ENCODE data around the gene GALP.
"Not testable (repeated sequence)": the region's sequence is repeated elsewhere in the genome, so short reads cannot be mapped to it uniquely, and the experiment has no call there.

Gene GALP

DNA sequence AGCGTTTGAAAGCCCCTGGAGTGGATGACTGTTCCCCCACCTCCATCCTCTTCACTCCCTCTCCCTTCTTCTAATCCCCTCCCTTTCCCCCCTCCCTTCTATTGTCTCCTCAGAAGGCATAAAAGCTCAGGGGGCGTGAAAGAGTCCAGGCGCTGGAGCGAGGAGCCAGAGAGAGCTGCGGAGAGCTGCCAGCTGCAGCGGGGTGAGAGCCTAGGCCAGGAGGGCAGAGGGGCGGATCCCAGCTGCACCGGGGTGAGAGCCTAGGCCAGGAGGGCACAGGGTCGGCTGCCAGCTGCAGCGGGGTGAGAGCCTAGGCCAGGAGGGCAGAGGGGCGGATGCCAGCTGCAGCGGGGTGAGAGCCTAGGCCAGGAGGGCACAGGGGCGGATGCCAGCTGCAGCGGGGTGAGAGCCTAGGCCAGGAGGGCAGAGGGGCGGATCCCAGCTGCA is at the start of gene GALP:
TSS of gene GALP (plus strand) at position 148 of the 447 bp plus-strand sequence. CDS start 1,101 bp downstream, outside the sequence.
- DNase-seq: not testable (repeated sequence)

DNA sequence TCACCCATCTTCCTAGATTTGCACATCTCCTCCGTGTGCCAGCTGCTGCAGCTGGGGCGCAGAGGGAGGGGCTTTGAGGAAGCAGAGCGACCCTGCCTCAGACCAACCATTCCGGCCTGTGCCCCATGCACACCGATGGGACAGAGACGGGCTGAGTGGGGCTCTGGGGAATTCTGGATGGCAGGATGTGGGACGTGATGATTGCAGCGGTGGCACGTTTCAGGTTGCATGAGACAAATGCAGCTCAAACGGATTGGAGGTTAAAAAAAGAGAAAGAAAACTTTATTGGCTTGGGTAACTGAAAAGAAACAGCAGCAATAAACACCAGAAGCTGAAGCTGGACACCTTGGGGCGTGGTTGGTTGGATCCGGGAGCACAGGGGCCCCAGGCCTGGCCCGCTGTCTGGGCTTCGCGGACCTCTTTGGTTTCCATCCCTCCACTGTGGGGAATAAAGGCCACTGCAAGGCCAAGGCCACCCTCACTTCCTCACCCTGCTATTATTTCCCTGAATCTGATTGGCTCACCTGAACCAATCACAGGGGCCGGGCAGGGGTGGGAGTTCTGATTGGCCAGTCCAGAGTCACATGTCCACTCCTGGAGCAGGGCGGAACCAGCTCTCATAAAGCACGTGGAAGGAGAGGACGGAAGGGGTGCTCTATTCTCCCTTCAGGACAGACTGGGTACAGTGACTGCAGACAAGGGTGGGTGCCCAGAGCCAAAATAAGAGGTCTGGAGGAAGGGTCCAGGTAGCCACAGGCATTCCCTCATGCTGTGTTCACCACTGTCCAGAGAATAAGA is 48.6 kb upstream of the GALP start:
- DNase-seq: no peak

DNA sequence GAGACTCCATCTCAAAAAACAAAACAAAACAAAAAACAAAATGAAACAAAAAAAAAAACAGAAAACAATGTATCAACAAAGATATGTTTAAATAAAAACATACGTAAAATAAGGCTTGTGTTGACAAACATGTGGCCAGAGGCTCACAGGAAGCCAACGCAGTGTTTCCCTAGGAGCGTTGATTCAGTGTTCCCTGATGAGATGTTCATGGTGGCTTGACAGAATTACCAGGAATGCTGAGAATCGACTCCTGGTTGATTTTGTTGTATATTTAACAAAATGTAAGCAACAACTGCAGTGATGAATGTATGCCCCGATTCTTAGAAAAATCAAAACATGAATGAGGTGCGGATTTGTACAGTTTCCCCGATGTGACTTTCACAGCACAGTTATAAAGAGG is 45.8 kb upstream of the GALP start:
- no peak for DNase-seq

DNA sequence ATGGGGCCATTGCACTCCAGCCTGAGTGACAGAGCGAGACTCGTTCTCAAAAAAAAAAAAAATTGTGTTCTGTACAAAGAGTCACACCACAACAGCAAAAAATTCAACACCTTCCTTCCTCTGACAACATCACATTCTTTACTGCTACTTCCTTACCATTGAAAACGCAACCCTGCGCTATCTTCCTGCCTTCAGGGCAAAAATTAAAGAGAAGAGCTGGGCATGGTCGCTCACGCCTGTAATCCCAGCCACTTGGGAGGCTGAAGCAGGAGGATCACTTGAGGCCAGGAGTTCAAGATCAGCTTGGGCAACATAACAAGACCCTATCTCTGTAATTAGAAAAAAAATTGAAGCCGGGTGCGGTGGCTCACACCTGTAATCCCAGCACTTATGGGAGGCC is 44.2 kb upstream of the GALP start:
- DNase-seq: no peak

DNA sequence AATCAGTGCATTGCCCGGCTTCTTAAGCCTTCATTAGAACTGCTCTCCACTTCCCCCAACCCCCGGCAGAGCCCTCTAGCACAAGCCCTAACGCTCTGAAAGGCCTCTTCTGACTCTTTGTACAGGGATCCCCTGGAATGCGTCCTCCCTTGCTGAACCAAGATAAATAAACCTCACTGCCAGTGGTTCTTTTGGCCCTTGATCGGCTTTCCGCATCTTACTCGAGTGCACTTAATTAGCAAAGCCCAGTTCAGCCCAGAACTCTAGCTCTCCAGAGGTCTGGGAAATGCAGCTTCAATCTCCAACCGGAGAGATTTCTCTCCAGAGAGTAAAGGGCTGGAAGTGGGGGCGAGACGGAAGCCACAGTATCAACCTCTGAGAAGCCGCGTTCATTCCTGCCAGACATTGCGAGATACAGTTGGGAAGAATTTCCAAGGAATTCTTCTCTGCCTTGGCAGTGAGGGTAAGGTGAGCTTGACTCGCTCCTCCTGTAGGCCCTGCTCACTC is 43.4 kb upstream of the GALP start:
- DNase-seq: no peak

DNA sequence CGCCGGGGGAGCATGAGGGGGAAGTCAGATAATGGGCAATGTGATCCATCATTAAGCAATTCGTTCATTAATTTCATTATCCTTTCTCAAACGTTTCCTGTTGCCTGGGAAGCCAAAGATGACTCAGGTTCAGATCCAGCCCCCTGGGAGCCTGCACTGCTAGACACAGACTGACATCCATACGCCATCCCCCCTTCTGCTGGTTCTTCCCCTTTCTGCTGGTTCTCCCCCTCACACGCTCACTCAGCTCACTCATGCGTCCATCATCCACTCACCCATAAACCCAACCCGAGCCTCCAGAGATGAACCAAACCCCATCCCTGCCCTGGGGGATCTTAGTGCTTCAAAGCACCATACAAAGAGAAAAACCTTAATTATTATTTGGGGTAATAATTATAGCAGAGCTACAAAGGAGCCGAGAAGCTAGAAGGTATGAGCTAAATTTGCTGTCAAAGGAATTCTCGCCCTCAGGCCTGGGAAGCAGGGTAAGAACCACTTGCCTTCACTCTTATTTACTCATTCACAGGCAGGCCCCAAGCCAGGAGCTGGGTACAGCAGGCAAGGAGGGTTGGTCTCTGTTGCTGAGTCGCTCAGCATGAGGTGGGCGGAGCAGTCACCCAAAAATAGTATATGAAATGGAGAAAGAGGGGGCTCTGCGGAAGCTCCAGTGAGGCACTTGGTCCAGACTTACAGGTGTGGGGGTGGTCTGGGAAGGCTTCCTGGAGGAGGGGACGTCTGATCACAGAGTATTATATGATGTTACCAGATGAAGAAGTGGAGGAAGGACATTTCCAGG is 41.8 kb upstream of the GALP start:
- no peak for DNase-seq

DNA sequence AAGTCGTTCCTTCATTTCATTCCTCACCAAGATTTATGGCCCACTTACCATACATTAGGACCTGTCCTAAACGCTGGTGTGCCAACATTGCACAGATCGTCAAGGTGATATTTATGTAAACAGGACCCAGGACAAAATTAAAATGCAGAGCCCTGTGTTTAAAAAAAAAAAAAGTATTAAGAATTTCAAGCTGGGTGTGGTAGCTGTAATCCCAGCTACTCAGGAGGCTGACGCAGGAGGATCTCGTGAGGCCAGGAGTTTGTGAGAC is 41.2 kb upstream of the GALP start:
- DNase-seq: no peak

DNA sequence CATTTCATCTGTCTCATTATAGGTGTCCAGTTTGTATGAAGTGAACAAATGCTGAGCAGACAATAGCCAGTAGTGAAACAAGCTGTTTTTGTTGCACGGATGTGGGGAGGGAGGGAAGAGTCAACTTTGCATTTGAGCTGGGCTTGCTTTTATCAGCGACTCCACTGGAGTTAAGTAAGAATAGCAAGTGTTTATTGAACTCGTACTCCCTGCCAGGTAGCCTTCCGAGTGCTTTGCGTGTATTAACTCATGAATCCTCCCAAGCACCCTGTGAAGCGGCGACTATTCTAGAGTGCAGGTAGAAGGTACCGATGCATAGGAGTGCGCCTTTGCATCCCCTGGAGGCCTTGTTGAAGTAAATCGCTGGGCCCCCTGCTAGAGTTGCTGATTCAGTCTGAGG is 39.4 kb upstream of the GALP start:
- no peak for DNase-seq

DNA sequence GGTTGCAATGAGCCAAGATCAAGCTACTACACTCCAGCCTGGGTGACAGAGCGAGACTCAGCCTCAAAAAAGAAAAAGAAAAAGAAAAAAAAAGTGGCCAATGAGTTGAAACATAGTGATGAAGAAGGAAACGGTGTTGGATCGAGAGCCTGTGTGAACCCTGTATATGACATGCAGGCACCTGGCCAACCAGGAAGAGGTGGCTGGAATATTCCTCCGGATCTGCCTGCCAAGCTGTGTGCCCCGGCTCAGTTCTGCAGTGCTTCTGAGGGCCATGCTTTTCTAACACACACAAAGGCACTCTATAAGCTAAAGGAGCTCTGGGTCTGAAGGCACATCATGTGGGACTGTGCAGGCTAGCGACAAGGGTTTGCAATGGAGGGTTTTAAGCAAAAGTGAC is 38.4 kb upstream of the GALP start:
- DNase-seq: no peak

DNA sequence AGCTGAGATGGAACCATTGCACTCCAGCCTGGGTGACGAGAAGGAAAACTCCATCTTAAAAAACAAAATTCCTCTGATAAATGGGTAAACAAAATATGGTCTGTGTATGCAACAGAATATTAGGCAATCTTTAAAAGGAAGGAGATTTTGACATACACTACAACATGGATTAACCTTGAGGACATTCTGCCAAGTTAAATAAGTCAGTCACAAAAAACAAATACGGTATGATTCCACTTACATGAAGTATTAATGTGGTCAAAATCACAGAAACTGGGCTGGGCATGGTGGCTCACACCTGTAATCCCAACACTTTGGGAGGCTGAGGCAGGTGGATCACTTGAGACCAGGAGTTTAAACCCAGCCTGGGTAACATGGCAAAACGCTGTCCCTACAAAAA is 37.7 kb upstream of the GALP start:
- DNase-seq: no peak

DNA sequence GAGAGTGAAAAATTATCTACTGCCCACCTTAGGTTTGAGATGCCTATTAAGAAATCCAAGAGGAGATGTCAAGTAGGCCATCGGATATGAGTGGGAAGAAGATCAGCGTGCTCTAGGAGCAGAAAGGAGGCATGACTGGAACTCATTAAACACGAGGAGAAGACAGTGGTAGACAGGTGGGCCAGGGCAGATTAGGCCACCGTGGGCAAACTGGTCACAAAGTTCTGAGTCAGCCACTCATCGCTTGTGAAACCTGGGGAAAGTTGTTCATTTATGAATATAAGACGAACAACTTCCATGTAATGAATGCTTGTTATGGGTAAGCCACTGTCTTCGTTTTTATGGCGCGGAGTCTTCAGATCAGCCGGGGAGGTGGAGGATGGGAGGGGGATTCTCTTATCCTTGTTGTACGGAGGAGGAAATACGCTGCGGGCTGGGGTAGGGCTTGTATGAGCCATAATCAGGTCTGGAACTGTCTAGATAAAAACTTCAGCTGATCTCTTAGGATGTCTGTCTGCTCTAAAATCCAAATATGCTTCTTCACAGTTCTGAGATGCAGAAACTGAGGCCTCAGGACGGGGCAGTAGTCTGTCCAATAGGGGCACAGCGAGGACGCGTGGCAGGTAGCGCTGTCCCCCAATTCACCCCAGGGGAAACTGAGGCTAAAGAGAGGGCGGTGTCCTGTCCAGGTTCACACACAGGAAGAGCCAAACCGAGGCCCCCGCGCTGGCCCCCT is 35.8 kb upstream of the GALP start:
- DNase-seq: peak; percentile 20

DNA sequence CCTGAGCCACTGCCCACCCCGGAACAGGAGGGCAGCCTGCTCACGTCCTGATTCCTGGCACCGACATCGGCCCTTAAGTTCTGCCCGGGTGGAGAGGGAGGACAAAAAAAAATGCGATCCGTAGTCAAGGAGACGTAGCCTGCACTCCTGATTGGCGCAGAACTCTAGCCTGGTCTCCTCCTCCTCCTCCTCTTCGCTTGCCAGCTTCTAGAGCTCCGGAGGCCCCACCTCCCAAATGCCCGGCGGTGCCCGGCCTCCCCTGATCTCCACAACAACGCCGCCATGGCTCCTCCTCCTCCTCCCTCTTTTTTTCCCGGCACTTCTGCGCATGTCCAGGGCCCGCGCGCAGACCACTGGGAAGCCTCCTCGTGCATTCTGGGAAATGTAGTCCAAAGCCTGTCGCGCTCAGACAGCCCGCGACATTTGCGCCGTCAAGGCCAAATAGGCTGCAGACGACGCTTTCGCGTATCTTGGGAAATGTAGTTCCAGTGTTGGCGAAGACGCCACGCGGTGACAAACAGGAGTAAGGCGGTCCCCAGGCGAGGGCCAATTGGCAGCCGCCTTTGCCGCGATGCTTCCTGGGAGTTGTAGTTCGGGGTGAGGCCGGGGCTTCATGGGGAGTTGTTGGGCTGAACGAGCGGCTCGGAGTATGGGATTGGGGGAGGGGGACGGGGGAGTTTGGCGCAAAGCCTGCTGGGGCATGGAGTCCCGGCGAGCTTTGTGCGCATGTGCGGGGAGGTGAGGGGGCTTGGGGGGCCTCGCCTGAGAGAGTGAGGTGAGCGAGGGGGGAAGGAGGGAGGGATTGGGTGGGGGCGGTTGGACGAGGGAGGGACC is 35.0 kb upstream of the GALP start, which contains the start of gene ZNF444:
TSS of gene ZNF444 (plus strand) at position 705 of the 834 bp plus-strand sequence. CDS start 5,625 bp downstream, outside the sequence.
- peak; percentile 99 for DNase-seq

DNA sequence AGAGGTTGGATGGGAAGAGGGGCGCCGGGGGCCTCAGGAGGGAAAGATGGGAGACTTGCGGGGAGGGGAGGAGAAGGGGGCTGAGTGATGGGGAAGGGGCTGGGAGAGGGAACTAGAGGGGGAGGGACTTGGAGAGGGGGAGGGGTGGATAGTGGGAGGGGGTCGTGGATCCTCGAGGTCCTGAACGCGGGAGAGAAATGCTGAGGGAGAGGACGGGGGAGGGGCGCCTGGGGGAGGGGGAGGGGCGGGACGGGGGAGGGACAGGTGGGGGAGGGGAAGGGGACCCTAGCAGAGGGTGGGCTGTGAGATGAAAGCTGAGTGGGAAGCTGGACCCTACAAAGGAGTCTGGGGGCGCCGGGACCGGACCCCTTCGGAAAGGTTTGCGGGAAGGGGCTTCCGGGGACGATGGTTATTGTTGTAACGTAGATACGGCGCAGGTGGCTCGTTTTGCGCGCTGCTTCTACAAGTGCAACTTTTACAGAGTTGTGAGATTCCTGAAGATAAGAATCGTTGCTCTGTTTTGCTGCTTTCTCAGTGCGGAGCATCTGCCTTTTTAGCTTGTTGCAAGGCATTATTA is 34.3 kb upstream of the GALP start:
- DNase-seq: peak; percentile 34

DNA sequence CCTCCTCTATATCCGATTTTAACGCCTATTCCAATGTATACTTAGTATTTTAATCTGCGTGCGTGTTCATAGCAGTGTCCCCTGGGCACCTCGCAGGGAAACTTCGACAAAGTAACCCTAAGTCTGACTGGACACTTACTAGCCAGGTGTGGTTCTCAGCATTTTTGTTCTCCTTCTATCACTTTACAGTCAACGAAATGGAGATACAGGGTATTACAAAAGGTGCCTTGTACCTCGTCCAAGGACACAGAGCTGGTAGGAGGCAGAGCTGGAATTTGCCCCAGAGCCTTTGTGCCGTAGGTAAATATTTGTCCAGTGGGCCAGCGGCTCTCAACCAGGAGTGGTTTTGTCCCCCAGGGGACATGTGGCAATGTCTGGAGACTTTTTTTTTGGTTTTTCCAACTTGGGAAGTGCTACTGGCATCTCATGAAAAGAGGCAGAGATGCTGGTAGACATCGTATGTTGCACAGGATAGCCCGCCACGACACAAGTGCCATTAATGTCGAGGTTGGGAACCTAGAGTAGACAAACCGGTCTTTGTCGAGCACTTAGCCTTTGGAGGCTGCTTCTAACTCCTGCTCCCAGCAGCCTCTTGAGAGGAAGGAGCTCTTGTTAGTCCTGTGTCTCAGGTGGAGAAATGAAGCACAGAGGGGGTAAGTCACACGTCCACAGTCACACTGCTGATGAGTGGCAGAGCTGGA is 33.6 kb upstream of the GALP start:
- no peak for DNase-seq

DNA sequence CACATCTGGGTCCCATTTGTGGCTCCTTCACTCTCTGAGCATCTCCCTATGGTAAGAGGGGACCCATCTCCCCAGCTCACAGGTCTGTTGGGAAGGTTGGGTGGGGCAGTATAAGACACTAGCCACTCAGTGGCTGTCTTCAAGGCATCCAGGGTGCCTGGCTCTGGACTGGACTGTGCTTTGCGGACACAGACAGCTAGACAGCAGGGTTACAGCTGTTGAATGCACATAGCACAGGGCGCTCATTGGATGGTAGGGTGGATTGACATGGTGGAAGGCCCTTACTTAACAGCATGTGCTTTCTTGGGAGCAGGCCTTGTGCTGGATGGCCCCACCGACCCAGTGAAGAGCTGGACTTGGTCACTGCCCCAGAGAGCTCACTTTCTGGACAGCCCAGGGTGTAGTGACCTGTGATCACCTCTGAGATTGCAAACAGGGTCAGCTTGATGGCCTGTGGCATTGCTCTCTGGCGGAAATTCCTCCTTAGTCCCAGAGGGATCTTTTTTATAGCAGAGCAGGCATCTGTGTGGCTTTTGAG is 32.8 kb upstream of the GALP start:
- DNase-seq: no peak

DNA sequence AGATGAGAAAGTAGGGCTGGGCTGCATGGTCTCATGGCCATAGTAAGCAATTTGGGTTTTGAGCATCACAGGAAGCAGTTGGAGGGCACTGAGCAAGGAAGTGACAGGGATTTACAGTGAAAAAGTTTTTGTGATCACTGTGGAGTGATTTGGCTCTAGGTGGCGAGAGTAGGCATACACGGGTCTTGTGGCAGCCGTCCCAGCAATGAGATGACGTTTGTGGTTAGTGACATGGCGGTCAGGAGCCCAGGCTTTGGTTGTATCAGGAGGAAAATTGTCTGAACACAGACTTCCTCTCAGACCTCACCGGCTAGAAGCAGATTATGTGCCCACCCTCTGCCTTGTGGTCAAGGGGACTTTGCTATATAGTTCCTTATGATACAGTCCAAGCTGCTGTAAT is 31.4 kb upstream of the GALP start:
- DNase-seq: no peak

DNA sequence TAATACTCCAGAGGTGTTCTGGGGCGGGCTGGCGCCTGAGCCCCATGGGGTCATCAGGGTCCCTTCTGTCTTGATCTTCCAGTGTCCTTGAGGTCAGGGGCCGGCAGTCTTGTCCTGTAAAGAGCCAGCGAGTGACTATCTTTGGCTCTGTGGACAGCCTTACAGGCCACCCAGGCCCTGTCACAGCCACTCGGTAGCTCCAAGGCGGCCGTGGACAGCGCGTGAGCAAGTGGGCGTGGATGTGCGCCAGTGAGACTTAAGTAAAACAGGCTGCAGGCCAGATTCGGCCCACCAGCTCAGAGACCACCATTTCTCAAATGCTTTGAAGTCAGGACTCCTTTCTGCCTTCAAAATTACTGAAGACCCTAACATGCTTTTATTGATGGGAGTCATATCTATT is 31.0 kb upstream of the GALP start:
- no peak for DNase-seq

DNA sequence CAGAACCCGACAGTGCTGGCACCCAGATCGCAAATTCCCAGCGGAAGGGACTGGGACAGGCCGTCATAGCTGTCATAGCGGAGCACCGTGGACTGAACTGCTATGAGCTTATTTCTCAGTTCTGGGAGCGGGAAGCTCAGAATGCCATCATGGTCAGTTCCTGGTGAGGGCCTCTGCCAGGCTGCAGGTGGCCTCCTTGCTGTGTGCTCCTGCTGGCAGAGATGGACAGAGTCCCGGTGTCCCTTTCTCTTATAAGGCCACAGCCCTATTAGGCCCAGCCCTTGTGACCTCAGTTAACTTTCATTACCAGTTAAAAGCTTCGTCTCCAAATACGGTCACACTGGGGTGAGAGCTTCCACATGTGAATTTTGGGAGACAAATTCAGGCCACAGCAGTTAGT is 30.1 kb upstream of the GALP start:
- no peak for DNase-seq

DNA sequence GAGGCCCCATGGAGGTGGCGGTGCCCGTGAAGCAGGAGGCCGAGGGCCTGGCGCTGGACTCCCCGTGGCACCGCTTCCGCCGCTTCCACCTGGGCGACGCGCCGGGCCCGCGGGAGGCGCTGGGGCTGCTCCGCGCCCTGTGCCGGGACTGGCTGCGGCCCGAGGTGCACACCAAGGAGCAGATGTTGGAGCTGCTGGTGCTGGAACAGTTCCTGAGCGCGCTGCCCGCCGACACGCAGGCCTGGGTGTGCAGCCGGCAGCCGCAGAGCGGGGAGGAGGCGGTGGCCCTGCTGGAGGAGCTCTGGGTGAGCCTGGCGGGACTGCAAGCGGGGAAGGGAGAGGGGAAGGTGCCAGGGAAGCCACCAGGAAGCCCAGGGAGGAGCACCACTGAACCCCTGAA is 28.9 kb upstream of the GALP start:
- no peak for DNase-seq

DNA sequence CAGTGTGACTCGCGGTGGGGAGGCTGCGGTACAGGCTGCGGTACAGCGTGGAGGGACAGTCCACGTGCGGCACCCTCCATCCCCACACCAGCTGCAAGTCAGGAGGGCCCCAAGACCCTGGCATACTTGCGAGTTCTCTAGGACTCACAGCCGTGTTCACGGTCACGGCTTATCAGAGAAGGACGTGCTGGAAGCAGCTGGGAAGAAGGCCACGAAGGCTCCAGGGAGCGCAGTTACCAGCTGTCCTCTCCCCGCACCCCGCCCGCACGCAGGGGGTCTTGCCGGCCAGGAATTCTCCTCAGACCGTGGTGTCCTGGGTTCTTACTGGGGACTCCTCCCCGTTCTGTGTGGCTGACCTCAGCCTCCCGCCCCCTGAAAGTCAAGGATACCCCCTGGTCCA is 28.5 kb upstream of the GALP start:
- DNase-seq: no peak

DNA sequence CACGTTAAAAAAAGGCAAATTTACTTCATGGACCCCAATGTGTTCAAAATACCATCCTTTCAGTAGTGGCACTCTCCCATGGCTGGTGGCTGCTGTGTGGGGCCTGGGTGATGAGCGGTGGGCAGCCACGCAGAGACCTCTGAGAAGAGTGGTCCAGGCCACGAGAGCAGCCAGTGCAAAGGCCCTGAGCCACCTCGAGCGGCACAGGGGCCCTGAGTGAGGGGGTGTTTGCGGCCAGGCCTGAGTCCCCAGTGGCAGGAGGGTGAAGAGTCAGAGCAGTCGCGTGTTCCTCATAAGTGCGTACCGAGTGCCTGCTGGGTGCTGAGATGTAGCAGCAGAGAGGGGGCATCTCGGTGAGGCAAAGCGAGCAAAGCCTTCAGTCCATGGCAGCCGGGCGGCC is 27.7 kb upstream of the GALP start:
- DNase-seq: no peak

All from stimulated activated CD4-positive, alpha-beta T cell treated with anti-CD3 and anti-CD28 coated beads, Interleukin-15, amount 100 ng/mL, for 24 hours (primary cell).